Lung (tissue), 12 donors: Measurements from ENCODE around the gene INF2. TPM values are rescaled to one million over a fixed set of nuclear protein-coding genes. Genes with fewer than 3 reads are reported as not detected.

ENCODE experiments used
- ATAC-seq: fragments of 200-7000 bp; cut with Tn5 transposase; one replicate; pipeline ENCODE4 v1.9.1; 2020; ENCODE audit warnings: moderate number of reproducible peaks; ENCODE audit not compliant: insufficient read depth, low FRiP score
- DNase-seq, 3 donors: peaks; one replicate each; pipeline ENCODE4 v3.0.0-alpha.2; 2013 to 2017
- H3K27ac ChIP-seq, 2 donors: one replicate each; pipeline ENCODE4 v1.5.1; 2013; ENCODE audit warnings: mild to moderate bottlenecking in 2 of 2, moderate library complexity in 2 of 2, control low read depth in 1 of 2, inconsistent platforms in 1 of 2, low read depth in 1 of 2, low read length in 1 of 2
- H3K27me3 ChIP-seq, 3 donors: one replicate each; pipeline ENCODE4 v1.5.1; 2013; ENCODE audit warnings: low read length in 2 of 3; ENCODE audit not compliant: control insufficient read depth in 3 of 3, insufficient read depth in 3 of 3
- H3K36me3 ChIP-seq, 4 donors: one replicate each; pipeline ENCODE4 v1.5.1; 2013; ENCODE audit warnings: low read length in 4 of 4, mild to moderate bottlenecking in 1 of 4, moderate library complexity in 1 of 4; ENCODE audit not compliant: control insufficient read depth in 4 of 4, insufficient read depth in 4 of 4
- H3K4me1 ChIP-seq, 5 donors: one replicate each; pipeline ENCODE4 v1.5.1; 2013; ENCODE audit warnings: low read length in 5 of 5, mild to moderate bottlenecking in 2 of 5, moderate library complexity in 1 of 5; ENCODE audit not compliant: control insufficient read depth in 5 of 5, insufficient read depth in 5 of 5
- H3K4me3 ChIP-seq: one replicate; pipeline ENCODE4 v1.5.1; 2013; ENCODE audit warnings: mild to moderate bottlenecking, control low read depth, moderate library complexity
- H3K9ac ChIP-seq, 2 donors: one replicate each; pipeline ENCODE4 v1.5.1; 2013; ENCODE audit warnings: low read length in 2 of 2, control low read depth in 1 of 2; ENCODE audit not compliant: insufficient read depth in 1 of 2
- H3K9me3 ChIP-seq, 4 donors: one replicate each; pipeline ENCODE4 v1.5.1; 2013; ENCODE audit warnings: low read length in 3 of 4, mild to moderate bottlenecking in 1 of 4, moderate library complexity in 1 of 4; ENCODE audit not compliant: control insufficient read depth in 4 of 4, insufficient read depth in 3 of 4
- WGBS, 2 donors: extraction: QIAGEN DNeasy Blood & Tissue Kit; methylation state at CpG; one replicate each; pipeline ENCODE4 v1.1.7; 2013; 5-methylcytosine and 5-hydroxymethylcytosine counted together
- polyA plus RNA-seq, 2 donors: library from polyadenylated mRNA; stranded (reverse); fragments of 200-250 nt; gene quantifications; one replicate each; pipeline ENCODE4 v1.2.1, GENCODE V29; 2013
- total RNA-seq, 2 donors: library from RNA; depleted of rRNA in 1 of 2; stranded (reverse); fragments of >200 nt in 1 of 2; gene quantifications; one replicate each; pipeline ENCODE4 v1.2.1, GENCODE V29; 2014 to 2021
- TF ChIP-seq, protein P1 (sequence below): IDR thresholded peaks from 2 replicates; pipeline ENCODE4 v1.5.1; 2012; ENCODE audit warnings: mild to moderate bottlenecking; ENCODE audit errors: control extremely low read depth, extremely low read depth
- donor health status: control.
- donor health status: control.
- donor health status: Bipolar disorder and iron deficiency.
- donor health status: healthy.
- donor health status: DM: yes; HTN: yes; CAD: no.

Gene INF2
- total and polyA plus RNA-seq, 4 donors = 46.1 to 119 (median 78.4) TPM

DNA sequence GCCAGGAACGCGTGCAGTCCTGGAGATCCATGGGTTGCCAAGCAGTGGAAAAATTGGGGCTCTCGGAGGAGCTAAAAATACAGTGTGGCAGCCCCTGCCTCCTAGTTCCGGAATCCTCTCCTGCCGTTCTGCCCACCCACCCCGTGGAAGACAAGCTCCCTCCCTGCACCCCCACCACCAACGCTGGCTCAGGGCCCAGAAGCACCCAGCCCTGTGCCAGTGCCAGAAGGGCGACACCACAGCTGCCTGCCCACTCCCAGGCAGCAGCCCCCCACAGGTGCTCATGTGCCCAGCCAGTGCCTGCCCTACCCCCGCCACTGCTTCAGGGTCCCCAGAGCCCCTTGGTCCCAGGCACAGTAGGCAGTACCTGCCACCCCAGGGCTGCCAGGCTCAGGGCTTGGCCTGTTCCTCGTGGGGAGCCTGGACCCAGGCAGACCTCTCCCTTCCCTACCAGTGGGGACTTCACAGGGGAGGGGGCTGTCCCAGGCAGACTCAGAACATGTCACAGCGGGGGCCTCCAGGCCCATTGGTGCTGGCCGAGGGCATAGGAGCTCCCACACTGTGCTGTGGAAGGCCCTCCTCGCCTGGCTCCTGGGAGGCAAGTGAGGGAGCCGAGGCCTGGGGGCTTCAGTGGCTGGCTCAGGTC, 7.4 kb downstream of the INF2 start:
- H3K4me3 ChIP-seq = no peak overlapping the region
- peak overlapping the region in 1 of 2 donors; percentile 16 for H3K9ac ChIP-seq
- TF ChIP-seq, protein P1, sequence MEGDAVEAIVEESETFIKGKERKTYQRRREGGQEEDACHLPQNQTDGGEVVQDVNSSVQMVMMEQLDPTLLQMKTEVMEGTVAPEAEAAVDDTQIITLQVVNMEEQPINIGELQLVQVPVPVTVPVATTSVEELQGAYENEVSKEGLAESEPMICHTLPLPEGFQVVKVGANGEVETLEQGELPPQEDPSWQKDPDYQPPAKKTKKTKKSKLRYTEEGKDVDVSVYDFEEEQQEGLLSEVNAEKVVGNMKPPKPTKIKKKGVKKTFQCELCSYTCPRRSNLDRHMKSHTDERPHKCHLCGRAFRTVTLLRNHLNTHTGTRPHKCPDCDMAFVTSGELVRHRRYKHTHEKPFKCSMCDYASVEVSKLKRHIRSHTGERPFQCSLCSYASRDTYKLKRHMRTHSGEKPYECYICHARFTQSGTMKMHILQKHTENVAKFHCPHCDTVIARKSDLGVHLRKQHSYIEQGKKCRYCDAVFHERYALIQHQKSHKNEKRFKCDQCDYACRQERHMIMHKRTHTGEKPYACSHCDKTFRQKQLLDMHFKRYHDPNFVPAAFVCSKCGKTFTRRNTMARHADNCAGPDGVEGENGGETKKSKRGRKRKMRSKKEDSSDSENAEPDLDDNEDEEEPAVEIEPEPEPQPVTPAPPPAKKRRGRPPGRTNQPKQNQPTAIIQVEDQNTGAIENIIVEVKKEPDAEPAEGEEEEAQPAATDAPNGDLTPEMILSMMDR = no peak
- H3K4me1 ChIP-seq = peaks cover 2 to 57% (median 16%) of the 10 kb centered on the region in 5 donors
- no peak for DNase-seq
- H3K27ac ChIP-seq = peak overlapping the region in 1 of 2 donors; percentile 9
- H3K27me3 ChIP-seq = no peaks in the 10 kb centered on the region
- peaks cover 0 to 20% (median 2%) of the 10 kb centered on the region in 4 donors for H3K36me3 ChIP-seq
- no peaks in the 10 kb centered on the region for H3K9me3 ChIP-seq
- WGBS, 2 donors = 83 to 85% methylated on average over 13 to 14 of the region's 14 CpGs
- no peak for ATAC-seq

GRCh38 chr14:104697317-104697703, 7.9 kb downstream of the INF2 start:
- no peak for ATAC-seq
- DNase-seq = no peak
- peaks cover 0 to 22% (median 2%) of the 10 kb centered on the region in 4 donors for H3K36me3 ChIP-seq
- WGBS, 2 donors = 83 to 90% methylated on average over 10 of the region's 10 CpGs
- no peak overlapping the region for H3K4me3 ChIP-seq
- TF ChIP-seq, protein P1 = no peak
- H3K27ac ChIP-seq = peak overlapping the region in 1 of 2 donors; percentile 8
- no peak overlapping the region for H3K9ac ChIP-seq
- no peaks in the 10 kb centered on the region for H3K9me3 ChIP-seq
- peaks cover 2 to 54% (median 16%) of the 10 kb centered on the region in 5 donors for H3K4me1 ChIP-seq
- H3K27me3 ChIP-seq = no peaks in the 10 kb centered on the region

DNA sequence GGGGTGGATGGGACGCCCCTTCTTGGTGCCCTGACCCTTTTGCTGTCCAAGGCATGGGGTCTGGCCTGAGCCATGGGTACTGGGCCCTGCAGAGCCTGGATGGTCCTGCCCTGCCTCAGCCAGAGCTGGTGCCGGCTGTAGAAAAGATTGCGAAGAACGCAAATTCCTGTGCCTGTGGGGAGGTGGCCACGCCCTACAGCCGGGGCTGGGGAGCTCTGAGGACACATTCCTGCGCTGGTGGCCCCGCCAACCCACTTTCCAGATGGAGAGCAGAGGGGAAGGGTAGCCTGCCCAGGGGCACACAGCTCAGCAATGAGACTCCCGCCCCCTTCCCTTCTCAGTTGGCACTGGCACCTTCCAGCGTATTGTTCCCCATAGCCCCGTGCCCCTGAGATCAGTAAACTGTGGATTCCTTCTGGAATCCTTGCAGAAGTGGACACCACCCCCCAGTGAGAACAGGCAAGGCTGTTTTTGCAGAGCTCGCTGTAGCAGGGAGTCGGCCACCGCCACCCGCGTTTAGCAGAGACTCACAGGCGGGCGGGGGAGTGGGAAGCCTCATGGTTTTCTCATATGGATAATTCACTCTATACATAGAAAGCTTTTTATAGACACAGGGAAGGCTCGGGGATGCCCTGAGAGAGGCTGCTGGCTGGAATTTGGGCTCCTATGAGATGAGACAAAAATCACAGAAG, 8.6 kb downstream of the INF2 start:
- peaks cover 0 to 29% (median 2%) of the 10 kb centered on the region in 4 donors for H3K36me3 ChIP-seq
- DNase-seq (no peak), ATAC-seq (no peak)
- no peak overlapping the region for H3K9ac ChIP-seq
- no peaks in the 10 kb centered on the region for H3K27me3 ChIP-seq
- TF ChIP-seq, protein P1 = no peak
- H3K4me1 ChIP-seq = peaks cover 2 to 50% (median 16%) of the 10 kb centered on the region in 5 donors
- no peaks in the 10 kb centered on the region for H3K9me3 ChIP-seq
- peak overlapping the region in 1 of 2 donors; percentile 15 for H3K27ac ChIP-seq
- H3K4me3 ChIP-seq = no peak overlapping the region
- WGBS, 2 donors = 52 to 73% methylated on average over 19 of the region's 19 CpGs
